Measurements from ENCODE around the gene ALDH9A1.
"Not testable (repeated sequence)": the region's sequence is repeated elsewhere in the genome, so short reads cannot be mapped to it uniquely, and the experiment has no call there.

ALDH9A1 gene

GRCh38 chr1:165641231-165641987, 57.0 kb downstream of the ALDH9A1 start:
- no peak for TF ChIP-seq CTCF (IDR thresholded peaks at IDR 0.05; ENCODE audit: low read depth, low read length)
- DNase-seq (ENCODE audit: extremely low read depth, low read depth): no peak

- no peak for TF ChIP-seq CTCF (IDR thresholded peaks at IDR 0.05; ENCODE audit: low read depth, low read length)
- no peak for DNase-seq (ENCODE audit: extremely low read depth, low read depth)
Measured at GRCh38 chr1:165639821-165640623, 58.3 kb downstream of the ALDH9A1 start.

DNA sequence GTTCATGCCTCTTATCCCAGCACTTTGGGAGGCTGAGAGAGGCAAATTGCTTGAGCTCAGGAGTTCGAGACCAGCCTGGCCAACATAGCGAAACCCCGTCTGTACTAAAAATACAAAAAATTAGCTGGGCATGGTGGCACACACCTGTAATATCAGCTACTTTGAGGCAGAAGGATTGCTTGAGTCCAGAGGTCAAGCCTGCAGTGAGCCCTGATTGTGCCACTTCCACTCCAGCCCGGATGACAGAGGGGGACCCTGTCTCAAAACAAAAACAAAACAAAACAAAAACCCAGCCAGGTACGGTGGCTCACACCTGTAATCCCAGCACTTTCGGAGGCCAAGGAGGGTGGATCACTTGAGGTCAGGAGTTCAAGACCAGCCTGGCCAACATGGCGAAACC, 60.2 kb downstream of the ALDH9A1 start:
- not testable (repeated sequence) for DNase-seq (ENCODE audit: extremely low read depth, low read depth)

- no peak for DNase-seq (ENCODE audit: extremely low read depth, low read depth)
- TF ChIP-seq CTCF (IDR thresholded peaks at IDR 0.05; ENCODE audit: low read depth, low read length): no peak
Measured at GRCh38 chr1:165637427-165637826, 60.9 kb downstream of the ALDH9A1 start.

DNA sequence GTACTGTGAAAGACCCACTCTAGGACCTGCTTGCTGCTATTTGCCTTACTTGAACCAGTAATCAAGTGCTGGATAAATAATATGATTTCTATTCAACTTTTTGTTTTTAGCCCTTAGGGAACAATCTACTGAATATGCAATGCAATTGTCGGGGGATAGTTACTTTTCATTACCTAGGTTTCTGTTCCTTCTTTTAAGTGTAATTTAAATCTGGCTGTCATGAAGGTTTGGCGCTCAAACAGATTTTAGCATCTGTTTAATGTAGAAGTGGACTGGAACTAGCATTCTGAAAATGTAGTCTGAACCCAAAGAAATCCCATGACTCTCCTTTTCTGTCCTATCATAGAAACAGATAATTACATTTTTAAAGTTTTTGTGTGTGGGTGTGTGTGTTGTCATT, 62.5 kb downstream of the ALDH9A1 start:
- TF ChIP-seq CTCF (IDR thresholded peaks at IDR 0.05; ENCODE audit: low read depth, low read length): no peak
- no peak for DNase-seq (ENCODE audit: extremely low read depth, low read depth)

DNA sequence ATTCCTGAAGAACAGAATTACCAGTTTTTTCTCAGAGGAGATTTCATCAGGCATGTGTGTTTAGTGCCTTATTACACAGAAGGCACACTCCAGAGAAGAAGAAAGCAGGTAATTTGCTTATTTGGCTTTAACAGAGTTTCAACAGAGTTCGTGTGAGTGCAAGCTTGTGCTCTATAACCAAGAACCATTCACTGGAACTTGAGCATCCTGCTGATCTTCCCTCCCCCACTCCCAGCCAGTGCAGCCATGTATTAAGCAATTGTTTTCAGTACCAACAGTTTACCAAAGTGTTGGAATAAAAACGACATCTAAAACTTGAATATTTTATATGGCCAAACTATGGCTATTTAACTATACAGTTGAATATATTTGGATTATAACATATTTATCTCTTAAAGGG, 63.0 kb downstream of the ALDH9A1 start:
- no peak for TF ChIP-seq CTCF (IDR thresholded peaks at IDR 0.05; ENCODE audit: low read depth, low read length)
- DNase-seq (ENCODE audit: extremely low read depth, low read depth): no peak

DNA sequence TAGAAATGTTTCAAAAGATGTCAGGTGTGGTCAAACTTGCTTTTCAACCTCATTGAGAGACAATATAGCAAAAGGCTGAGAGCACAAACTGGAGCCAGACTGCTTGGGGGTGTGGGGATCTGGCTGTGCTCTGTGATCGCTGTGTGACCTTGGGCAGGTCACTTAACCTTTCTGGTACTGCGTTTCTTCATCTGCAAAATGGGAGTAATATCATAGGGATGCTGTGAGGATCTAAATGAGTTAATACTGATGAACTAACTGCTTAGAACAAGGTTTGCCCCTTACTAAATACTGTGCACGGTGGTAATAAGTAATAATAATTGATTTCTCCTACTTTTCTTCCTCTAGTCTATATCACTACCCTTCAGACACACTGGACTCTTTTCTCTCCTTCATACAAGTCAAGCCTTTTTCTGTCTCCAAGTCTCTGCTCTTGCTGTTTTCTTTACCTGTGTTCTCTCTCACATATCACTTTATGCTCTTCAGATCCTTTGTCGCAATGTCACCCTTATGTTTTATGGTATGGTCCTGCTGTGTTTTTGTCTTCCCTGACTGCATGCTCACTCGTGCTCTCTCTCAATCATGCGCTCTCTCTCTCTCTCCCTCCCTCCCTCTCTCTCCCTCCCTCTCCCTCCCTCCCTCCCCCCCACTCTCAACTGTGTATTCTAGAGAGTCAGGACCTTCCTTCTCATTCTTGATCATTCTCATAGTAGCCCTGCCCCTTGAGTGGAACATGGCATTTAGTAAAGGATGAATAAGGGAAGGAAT, 64.0 kb downstream of the ALDH9A1 start:
- no peak for TF ChIP-seq CTCF (IDR thresholded peaks at IDR 0.05; ENCODE audit: low read depth, low read length)
- no peak for DNase-seq (ENCODE audit: extremely low read depth, low read depth)

Measured in AG09319 (cell line).